ENCODE measurements around the gene CCDC81.
"Not testable (repeated sequence)": the region's sequence is repeated elsewhere in the genome, so short reads cannot be mapped to it uniquely, and the experiment has no call there.

CCDC81 gene

DNA sequence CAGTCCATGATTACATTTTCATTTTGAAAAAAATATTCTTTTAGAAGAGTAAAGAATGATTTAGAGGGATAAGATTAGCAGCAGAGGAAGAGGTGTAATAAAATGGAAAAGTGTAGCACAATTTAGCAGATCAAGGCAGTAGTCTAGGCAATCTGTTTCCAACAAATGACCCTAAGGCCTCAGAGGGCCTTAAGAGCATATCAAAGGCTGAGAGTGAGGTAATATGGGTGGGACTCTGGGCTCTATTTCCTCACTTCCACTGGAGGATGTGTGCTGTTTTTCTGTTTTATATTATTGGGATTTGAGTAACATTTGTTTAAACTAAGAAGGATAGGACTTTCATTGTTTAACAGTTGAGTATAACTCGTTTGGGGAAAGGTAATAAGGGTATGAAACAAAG, 28.8 kb downstream of the CCDC81 start:
- Mint-ChIP-seq H3K27me3 (ENCODE audit: low read depth) (no peaks in the 10 kb centered on the region), H3K9me3 (no peaks in the 10 kb centered on the region), H3K4me1 (ENCODE audit: low read depth) (no peaks in the 10 kb centered on the region), H3K4me3 (no peak overlapping the region), H3K27ac (no peak overlapping the region), H3K36me3 (ENCODE audit: low read depth) (no peaks in the 10 kb centered on the region)
- DNase-seq (ENCODE audit: low spot score), result no peak

GRCh38 chr11:86408845-86409244, 34.2 kb downstream of the CCDC81 start:
- Mint-ChIP-seq H3K4me1 (ENCODE audit: low read depth) (no peaks in the 10 kb centered on the region), H3K27me3 (ENCODE audit: low read depth) (no peaks in the 10 kb centered on the region), H3K4me3 (no peak overlapping the region), H3K36me3 (ENCODE audit: low read depth) (no peaks in the 10 kb centered on the region), H3K27ac (no peak overlapping the region), H3K9me3 (no peaks in the 10 kb centered on the region)
- no peak for DNase-seq (ENCODE audit: low spot score)

GRCh38 chr11:86414032-86414431, 39.3 kb downstream of the CCDC81 start:
- H3K27ac Mint-ChIP-seq, result no peak overlapping the region
- DNase-seq (ENCODE audit: low spot score), result no peak
- H3K9me3 Mint-ChIP-seq, result no peaks in the 10 kb centered on the region
- H3K27me3 Mint-ChIP-seq (ENCODE audit: low read depth), result no peaks in the 10 kb centered on the region
- H3K36me3 Mint-ChIP-seq (ENCODE audit: low read depth), result no peaks in the 10 kb centered on the region
- H3K4me1 Mint-ChIP-seq (ENCODE audit: low read depth), result peaks cover 4% of the 10 kb centered on the region
- no peak overlapping the region for H3K4me3 Mint-ChIP-seq

- no peak overlapping the region for H3K27ac Mint-ChIP-seq
- no peak overlapping the region for H3K4me3 Mint-ChIP-seq
- DNase-seq (ENCODE audit: low spot score), result no peak
- H3K27me3 Mint-ChIP-seq (ENCODE audit: low read depth), result no peaks in the 10 kb centered on the region
- H3K4me1 Mint-ChIP-seq (ENCODE audit: low read depth), result peaks cover 4% of the 10 kb centered on the region
- H3K36me3 Mint-ChIP-seq (ENCODE audit: low read depth), result no peaks in the 10 kb centered on the region
- H3K9me3 Mint-ChIP-seq, result no peaks in the 10 kb centered on the region
These were observed 40.3 kb downstream of the CCDC81 start for GRCh38 chr11:86415026-86415425.

DNA sequence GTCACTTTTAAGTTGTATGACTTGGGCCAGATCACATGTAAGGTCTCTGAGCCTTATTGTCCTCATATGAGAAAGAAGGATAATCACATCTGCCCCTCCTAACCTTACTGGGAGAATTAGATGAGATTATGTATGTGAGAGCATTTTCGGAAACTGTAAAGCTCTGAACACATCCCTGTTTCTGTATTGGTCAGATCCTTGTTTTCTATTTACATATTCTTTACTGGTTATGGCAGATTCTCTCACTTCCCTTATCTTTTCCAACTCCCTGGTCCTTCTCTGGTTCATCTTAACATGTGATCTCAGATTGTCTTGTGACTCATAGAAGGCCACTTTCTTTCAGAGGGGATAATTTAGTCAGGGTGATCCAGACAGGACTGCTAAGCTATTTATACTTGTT, 41.8 kb downstream of the CCDC81 start:
- H3K27ac Mint-ChIP-seq, result no peak overlapping the region
- no peak for DNase-seq (ENCODE audit: low spot score)
- no peaks in the 10 kb centered on the region for H3K27me3 Mint-ChIP-seq (ENCODE audit: low read depth)
- no peaks in the 10 kb centered on the region for H3K9me3 Mint-ChIP-seq
- H3K36me3 Mint-ChIP-seq (ENCODE audit: low read depth), result no peaks in the 10 kb centered on the region
- no peak overlapping the region for H3K4me3 Mint-ChIP-seq
- H3K4me1 Mint-ChIP-seq (ENCODE audit: low read depth), result peaks cover 4% of the 10 kb centered on the region

- not testable (repeated sequence) for DNase-seq (ENCODE audit: low spot score); H3K4me1 Mint-ChIP-seq (ENCODE audit: low read depth); H3K9me3 Mint-ChIP-seq; H3K27ac Mint-ChIP-seq; H3K36me3 Mint-ChIP-seq (ENCODE audit: low read depth); H3K27me3 Mint-ChIP-seq (ENCODE audit: low read depth); H3K4me3 Mint-ChIP-seq
These were observed 42.3 kb downstream of the CCDC81 start for GRCh38 chr11:86416951-86417350.

GRCh38 chr11:86418106-86418505, 43.4 kb downstream of the CCDC81 start:
- Mint-ChIP-seq H3K4me1 (ENCODE audit: low read depth) (peaks cover 4% of the 10 kb centered on the region), H3K27me3 (ENCODE audit: low read depth) (no peaks in the 10 kb centered on the region), H3K27ac (no peak overlapping the region), H3K36me3 (ENCODE audit: low read depth) (no peaks in the 10 kb centered on the region), H3K9me3 (no peaks in the 10 kb centered on the region), H3K4me3 (no peak overlapping the region)
- DNase-seq (ENCODE audit: low spot score), result no peak

DNA sequence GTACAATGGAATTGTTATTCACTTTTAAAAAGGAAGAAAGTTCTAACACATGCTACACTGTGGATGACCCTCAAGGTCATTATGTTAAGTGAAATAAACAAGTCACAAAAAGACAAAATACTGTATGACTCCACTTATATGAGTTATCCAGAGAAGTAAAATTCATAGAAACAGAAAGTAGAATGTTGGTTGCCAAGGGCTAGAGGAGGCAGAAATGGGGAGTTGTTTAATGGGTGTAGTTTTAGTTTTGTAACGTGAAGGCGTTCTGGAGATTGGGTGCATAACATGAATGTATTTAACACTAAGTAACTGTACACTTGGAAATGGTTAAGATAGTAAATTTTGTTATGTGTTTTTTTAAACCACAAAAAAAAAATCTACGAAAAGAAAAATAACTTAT, 43.8 kb downstream of the CCDC81 start:
- H3K27ac Mint-ChIP-seq, result no peak overlapping the region
- no peak for DNase-seq (ENCODE audit: low spot score)
- peaks cover 4% of the 10 kb centered on the region for H3K4me1 Mint-ChIP-seq (ENCODE audit: low read depth)
- H3K27me3 Mint-ChIP-seq (ENCODE audit: low read depth), result no peaks in the 10 kb centered on the region
- no peaks in the 10 kb centered on the region for H3K36me3 Mint-ChIP-seq (ENCODE audit: low read depth)
- H3K4me3 Mint-ChIP-seq, result no peak overlapping the region
- no peaks in the 10 kb centered on the region for H3K9me3 Mint-ChIP-seq

DNA sequence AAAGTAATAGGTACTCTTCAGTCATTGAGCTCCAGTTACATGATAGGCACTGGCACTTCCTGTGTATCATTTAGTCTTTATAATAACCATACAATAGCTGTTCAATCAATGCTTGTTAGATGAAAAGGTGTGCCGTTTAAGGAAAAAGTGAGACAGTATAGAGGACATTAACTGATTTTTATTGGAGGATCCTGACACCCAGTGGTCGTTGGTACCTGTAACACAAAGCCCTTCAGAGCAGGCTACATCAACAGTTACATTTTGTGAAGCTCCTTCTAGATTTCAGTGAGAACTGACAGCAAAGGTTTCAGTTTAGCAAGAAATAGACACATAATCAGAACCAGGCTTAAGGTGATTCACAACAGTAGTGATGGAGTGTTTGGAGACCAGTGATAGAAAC, 44.2 kb downstream of the CCDC81 start:
- Mint-ChIP-seq H3K27me3 (ENCODE audit: low read depth) (no peaks in the 10 kb centered on the region), H3K9me3 (no peaks in the 10 kb centered on the region), H3K4me3 (no peak overlapping the region), H3K36me3 (ENCODE audit: low read depth) (no peaks in the 10 kb centered on the region), H3K27ac (no peak overlapping the region), H3K4me1 (ENCODE audit: low read depth) (peaks cover 4% of the 10 kb centered on the region)
- DNase-seq (ENCODE audit: low spot score), result no peak

- no peaks in the 10 kb centered on the region for H3K9me3 Mint-ChIP-seq
- H3K27me3 Mint-ChIP-seq (ENCODE audit: low read depth), result peaks cover 3% of the 10 kb centered on the region
- no peaks in the 10 kb centered on the region for H3K36me3 Mint-ChIP-seq (ENCODE audit: low read depth)
- H3K4me3 Mint-ChIP-seq, result no peak overlapping the region
- DNase-seq (ENCODE audit: low spot score), result no peak
- peaks cover 3% of the 10 kb centered on the region for H3K4me1 Mint-ChIP-seq (ENCODE audit: low read depth)
- H3K27ac Mint-ChIP-seq, result no peak overlapping the region
These were observed 47.3 kb downstream of the CCDC81 start for GRCh38 chr11:86421946-86422345.

- Mint-ChIP-seq H3K36me3 (ENCODE audit: low read depth) (no peaks in the 10 kb centered on the region), H3K4me3 (no peak overlapping the region), H3K27ac (no peak overlapping the region), H3K27me3 (ENCODE audit: low read depth) (peaks cover 3% of the 10 kb centered on the region), H3K9me3 (no peaks in the 10 kb centered on the region), H3K4me1 (ENCODE audit: low read depth) (peaks cover 3% of the 10 kb centered on the region)
- DNase-seq (ENCODE audit: low spot score), result no peak
These were observed 47.7 kb downstream of the CCDC81 start for GRCh38 chr11:86422371-86422770.

DNA sequence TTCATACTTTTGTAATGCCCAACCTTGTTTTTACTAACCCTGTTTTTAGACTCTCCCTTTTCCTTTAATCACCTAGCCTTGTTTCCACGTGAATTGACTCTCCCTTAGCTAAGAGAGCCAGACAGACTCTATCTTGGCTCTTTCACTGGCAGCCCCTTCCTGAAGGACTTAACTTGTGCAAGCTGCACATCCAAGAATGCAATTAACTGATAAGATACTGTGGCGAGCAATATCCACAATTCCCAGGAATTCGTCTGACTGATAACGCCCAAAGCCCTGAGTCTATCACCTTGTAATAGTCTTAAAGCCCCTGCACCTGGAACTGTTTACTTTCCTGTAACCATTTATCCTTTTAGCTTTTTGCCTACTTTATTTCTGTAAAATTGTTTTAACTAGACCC, 48.8 kb downstream of the CCDC81 start:
- H3K27ac Mint-ChIP-seq; H3K9me3 Mint-ChIP-seq; H3K36me3 Mint-ChIP-seq (ENCODE audit: low read depth); DNase-seq (ENCODE audit: low spot score); H3K4me1 Mint-ChIP-seq (ENCODE audit: low read depth); H3K27me3 Mint-ChIP-seq (ENCODE audit: low read depth); H3K4me3 Mint-ChIP-seq: not testable (repeated sequence)

DNA sequence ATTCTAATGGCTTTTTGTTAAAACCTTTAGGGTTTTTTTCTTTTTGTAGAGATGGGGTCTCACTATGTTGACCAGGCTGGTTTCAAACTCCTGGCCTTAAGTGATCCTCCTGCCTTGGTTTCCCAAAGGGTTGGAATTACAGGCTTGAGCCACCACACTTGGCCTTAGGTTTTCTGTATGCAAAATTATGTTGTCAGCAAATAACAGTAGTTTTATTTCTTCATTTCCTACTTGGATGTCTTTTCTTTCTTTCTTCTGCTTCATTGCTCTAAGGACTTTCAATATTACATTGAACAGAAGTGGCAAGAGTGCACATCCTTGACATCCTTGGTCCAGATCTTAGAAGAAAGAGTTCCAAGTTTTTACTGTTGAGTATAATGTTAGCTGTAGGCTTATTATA, 52.8 kb downstream of the CCDC81 start:
- Mint-ChIP-seq H3K4me1 (ENCODE audit: low read depth) (no peaks in the 10 kb centered on the region), H3K27me3 (ENCODE audit: low read depth) (peaks cover 8% of the 10 kb centered on the region), H3K27ac (no peak overlapping the region), H3K4me3 (no peak overlapping the region), H3K9me3 (peaks cover 7% of the 10 kb centered on the region), H3K36me3 (ENCODE audit: low read depth) (no peaks in the 10 kb centered on the region)
- no peak for DNase-seq (ENCODE audit: low spot score)

DNA sequence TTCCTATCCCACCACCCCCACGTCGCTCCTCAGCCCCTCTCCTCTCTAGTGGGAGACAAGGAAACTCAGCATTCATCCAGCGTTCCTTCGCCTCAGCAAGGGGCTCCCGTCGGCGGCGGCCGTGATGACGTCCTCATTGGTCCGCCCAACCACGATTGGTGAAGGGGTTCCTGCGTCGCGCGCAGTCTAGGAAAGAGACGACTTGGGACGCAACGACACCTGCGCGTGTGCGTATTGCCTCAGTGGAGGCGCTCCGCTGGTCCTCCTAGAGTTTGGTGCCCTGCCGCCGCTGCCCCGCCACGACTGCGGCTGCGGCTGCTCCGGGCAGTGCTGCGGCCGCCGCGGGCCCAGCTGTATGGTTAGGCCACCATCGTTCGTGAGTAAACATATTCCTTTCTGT, 56.6 kb downstream of the CCDC81 start:
- Mint-ChIP-seq H3K4me3 (peak overlapping the region; percentile 55), H3K27ac (peak overlapping the region; percentile 63)

DNA sequence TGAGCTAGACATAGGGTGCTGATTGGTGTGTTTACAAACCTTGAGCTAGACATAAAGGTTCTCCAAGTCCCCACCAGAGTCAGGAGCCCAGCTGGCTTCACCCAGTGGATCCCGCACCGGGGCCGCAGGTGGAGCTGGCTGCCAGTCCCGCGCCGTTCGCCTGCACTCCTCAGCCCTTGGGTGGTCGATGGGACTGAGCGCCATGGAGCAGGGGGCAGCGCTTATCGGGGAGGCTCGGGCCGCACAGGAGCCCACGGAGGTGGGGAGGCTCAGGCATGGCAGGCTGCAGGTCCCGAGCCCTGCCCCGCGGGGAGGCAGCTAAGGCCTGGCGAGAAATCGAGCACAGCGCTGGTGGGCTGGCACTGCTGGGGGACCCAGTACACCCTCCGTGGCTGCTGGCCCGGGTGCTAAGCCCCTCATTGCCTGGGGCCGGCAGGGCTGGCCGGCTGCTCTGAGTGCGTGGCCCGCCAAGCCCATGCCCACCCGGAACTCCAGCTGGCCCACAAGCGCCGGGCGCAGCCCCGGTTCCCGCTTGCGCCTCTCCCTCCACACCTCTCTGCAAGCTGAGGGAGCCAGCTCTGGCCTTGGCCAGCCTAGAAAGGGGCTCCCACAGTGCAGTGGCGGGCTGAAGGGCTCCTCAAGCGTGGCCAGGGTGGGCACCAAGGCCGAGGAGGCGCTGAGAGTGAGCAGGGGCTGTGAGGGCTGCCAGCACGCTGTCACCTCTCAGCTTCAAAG, 58.8 kb downstream of the CCDC81 start:
- not testable (repeated sequence) for H3K9me3 Mint-ChIP-seq

More for the DNA sequence above, 56.6 kb downstream of the CCDC81 start:
- H3K27me3 Mint-ChIP-seq (ENCODE audit: low read depth), result peaks cover 8% of the 10 kb centered on the region
- H3K36me3 Mint-ChIP-seq (ENCODE audit: low read depth), result no peaks in the 10 kb centered on the region
- no peak for DNase-seq (ENCODE audit: low spot score)
- no peaks in the 10 kb centered on the region for H3K4me1 Mint-ChIP-seq (ENCODE audit: low read depth)
- peaks cover 7% of the 10 kb centered on the region for H3K9me3 Mint-ChIP-seq

More for the DNA sequence above, 58.8 kb downstream of the CCDC81 start:
- H3K27me3 Mint-ChIP-seq (ENCODE audit: low read depth); H3K27ac Mint-ChIP-seq; DNase-seq (ENCODE audit: low spot score); H3K4me1 Mint-ChIP-seq (ENCODE audit: low read depth); H3K36me3 Mint-ChIP-seq (ENCODE audit: low read depth); H3K4me3 Mint-ChIP-seq: not testable (repeated sequence)

All from T-helper 2 cell treated with Interferon-gamma antibody and Interleukin-4, amounts not matched to agents 5 μg/mL and 100 μg/mL, for 36 hours (primary cell).